Stimulated activated CD4-positive, alpha-beta T cell treated with anti-CD3 and anti-CD28 coated beads, Interleukin-15, amount 100 ng/mL, for 24 hours (primary cell): ENCODE data around the gene STMND1.
A peak's percentile ranks its signal among the peaks of the same experiment; 100 is the strongest.
"Not testable (repeated sequence)": the region's sequence is repeated elsewhere in the genome, so short reads cannot be mapped to it uniquely, and the experiment has no call there.

ENCODE experiments used
- DNase-seq: peaks from one replicate; pipeline ENCODE4 v3.0.0-alpha.2; 2020

The STMND1 gene

GRCh38 chr6:17101422-17102257 is at the start of gene STMND1:
Gene STMND1, plus strand, starts transcription at chr6:17102050. Its CDS starts 208 bp downstream, at chr6:17102258.
- peak; percentile 18 for DNase-seq

DNA sequence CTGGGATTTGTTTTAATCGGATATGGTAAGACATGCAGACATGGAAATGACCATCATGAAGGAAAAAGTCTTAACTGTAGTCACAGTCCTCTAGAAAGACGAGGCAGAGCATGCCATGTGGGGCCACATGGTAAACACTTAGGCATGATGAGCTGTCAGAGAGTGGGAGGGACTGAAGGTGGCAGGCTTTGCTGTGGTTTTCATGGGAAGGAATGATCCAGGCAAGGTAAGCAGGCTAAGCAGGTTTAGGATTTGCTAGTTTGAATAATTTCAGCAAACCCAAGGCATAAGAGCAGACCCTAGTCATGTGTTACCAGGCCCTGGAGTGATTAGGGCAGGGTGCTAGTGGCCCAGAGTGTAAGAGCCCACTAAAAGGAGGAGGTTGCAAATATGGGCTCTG is 47.2 kb upstream of the STMND1 start:
- peak; percentile 2 for DNase-seq

DNA sequence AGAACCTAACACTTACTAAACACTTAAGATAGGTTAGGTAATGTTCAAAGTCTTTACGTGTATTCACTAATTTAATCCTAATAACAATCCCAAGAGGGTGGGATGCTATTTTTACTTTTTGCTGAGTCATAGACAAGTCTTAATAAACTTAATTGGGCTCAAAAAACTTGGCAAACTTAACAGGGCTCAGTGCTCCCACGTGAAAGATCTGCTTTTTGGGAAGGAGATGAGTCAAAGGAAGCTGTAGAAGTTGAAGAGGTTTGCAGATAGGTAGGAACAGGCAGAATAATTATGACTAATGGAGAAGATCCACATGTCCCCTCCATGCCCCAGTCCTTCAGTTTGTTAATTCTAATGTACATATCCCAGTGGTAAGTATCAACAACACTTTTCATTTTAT is 44.5 kb upstream of the STMND1 start:
- no peak for DNase-seq

- no peak for DNase-seq
Measured at GRCh38 chr6:17058550-17058949, 43.3 kb upstream of the STMND1 start.

DNA sequence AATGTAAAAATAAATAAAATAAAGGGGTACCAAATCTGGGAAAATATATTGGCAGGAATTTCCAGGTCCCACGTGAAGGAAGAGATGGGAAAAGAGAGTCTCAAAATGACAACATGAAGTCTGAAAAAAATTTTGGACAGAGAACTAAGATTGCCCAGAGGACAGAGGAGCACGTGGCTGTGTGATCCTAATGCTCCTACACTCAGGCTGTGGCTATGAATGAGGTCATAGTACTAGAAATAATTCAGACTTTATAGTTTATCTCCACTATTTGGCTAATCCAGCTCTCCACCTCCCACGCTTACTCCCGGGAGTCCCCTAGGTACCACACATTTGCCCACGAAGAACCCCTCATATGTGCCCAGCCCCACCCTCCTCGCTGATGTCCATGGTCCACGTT is 42.8 kb upstream of the STMND1 start:
- DNase-seq, result no peak

GRCh38 chr6:17059850-17060249 is 42.0 kb upstream of the STMND1 start:
- DNase-seq, result no peak

DNA sequence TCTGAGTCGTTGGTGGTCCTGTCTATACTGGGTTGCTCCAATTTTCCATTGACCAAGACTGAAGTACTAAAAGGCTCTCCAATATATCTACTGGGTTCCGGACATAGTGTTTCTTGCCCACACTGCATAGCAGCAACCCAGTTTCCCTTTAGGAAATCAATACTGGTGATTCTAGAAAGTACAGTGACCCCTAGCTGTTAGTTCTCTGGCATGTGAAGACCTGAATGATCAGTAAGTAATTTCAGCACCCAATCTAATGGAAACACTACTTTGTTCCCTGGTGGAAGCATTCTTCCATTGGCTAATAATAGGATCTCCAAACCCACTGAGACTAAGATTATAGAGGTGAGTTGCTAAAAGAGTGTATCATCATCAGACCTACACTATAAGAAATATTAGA is 40.8 kb upstream of the STMND1 start:
- DNase-seq, result no peak

- DNase-seq, result no peak
Measured at GRCh38 chr6:17062871-17063440, 38.9 kb upstream of the STMND1 start.

GRCh38 chr6:17064975-17065374 is 36.9 kb upstream of the STMND1 start:
- DNase-seq, result no peak

DNA sequence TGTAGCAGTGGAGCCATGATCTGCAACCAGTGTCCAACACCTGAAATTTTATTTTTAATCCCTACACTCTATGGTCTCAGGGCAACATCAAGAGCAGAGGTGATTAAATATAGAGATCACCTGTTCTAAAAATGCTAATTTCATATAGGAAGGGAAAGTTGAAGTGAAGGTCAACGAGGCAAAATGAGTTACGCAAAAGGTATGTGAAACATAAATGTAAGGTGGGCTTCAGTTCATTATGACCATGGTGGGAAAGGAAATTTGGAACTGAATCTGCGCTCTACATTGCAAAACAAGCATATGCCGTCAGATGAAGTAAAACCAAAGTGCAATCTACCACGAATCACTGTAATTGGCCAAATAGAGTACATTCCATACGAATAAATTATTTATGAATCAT is 35.2 kb upstream of the STMND1 start:
- DNase-seq, result no peak

GRCh38 chr6:17068972-17069371 is 32.9 kb upstream of the STMND1 start:
- not testable (repeated sequence) for DNase-seq

GRCh38 chr6:17070400-17070799 is 31.4 kb upstream of the STMND1 start:
- DNase-seq, result not testable (repeated sequence)

- DNase-seq, result not testable (repeated sequence)
Measured at GRCh38 chr6:17073596-17073995, 28.3 kb upstream of the STMND1 start.

- no peak for DNase-seq
Measured at GRCh38 chr6:17081273-17081672, 20.6 kb upstream of the STMND1 start.

- no peak for DNase-seq
Measured at GRCh38 chr6:17081860-17082508, 19.9 kb upstream of the STMND1 start.

- DNase-seq, result no peak
Measured at GRCh38 chr6:17083397-17083796, 18.5 kb upstream of the STMND1 start.

DNA sequence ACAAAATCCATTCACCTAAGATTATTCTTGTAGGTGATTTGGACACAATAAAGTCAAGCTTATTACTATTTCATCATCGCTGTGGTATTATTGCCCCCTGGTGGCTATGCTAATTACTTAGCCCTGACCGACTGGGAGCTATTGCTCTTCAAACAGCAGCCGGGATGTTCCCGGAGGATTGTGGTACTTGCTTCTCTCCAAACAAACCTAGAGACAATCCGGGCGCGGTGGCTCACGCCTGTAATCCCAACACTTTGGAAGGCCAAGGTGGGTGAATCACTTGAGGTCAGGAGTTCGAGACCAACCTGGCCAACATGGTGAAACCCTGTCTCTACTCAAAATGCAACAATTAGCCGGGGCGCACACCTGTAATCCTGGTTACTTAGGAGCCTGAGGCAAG is 15.4 kb upstream of the STMND1 start:
- DNase-seq, result peak; percentile 38

DNA sequence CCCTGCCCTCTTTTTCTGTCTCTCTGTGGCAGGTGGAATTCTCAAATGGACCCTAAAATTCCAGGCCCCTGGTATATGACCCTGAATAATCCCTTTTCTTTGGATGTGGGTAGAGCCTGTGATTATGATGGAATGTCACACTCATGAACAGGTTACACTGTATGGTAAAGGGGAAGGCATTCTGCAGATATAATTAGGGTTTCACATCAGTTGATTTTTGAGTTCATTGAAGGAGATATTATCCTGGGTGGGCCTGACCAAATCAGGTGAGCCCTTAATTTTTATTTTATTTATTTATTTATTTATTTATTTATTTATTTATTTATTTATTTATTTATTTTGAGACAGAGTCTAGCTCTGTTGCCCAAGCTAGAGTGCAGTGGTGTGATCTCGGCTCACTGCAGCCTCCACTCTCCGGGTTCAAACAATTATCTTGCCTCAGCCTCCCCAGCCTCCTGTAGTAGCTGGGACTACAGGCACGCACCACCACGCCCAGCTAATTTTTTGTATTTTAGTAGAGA is 13.7 kb upstream of the STMND1 start:
- DNase-seq, result no peak

GRCh38 chr6:17091122-17091521 is 10.7 kb upstream of the STMND1 start:
- DNase-seq, result no peak

DNA sequence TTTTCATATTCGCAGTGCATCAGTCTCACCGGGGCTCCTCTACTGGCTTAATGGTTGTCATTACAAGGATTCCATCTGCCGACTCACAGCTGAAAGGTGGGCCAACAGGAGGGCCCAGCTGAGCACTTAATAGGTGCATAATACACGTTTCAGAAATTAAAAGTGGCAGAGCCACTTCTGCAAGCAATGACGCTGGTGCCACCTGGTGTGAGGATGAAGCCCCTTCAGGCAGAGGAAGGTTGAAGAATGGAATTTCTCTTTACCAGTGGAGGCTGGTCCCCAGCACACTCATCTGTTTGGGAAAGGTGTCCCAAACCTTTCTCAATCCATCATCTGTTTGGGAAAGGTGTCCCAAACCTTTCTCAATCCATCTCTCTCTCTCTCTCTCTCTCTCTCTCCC is 8.2 kb upstream of the STMND1 start:
- DNase-seq, result peak; percentile 21

DNA sequence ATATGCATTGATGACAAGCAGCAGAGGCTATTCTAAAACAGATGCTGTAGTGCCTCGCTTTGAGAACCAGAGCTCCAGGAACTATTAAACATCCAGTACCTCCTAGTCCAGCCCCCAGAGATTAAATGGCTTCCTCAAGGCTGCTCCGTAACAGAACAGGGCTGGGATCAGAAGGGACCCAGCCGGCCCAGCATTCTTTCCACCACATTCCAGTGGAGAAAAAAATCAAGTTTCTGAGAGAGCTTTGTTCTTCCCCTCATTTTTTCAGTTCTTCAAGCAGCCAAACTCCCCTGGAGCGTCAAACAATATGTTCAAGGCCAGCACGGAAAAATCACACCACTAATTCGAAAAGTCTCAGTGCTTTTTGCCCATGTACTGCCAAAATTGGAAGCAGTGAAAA is 5.8 kb upstream of the STMND1 start:
- DNase-seq, result no peak

GRCh38 chr6:17096652-17097051 is 5.2 kb upstream of the STMND1 start:
- DNase-seq, result no peak

- no peak for DNase-seq
Measured at GRCh38 chr6:17097982-17098381, 3.9 kb upstream of the STMND1 start.

DNA sequence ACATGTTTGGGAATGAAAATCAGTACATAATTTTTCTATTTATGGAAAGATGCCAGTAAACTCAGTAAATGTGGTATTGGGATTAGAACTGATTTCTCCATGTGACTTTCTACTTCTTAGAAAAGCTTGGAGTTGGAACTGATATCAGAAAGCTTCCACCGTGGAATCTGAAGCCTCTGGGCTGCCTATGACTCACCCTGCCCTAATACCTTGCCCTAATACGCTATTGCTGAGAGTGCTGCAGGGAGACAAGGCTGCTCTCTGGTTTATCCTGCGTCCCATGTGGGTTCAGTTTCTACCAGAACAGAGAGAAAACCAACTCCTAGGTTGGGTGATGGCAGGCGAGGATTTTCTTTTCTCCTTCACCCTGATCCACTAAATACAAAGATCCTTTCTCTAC is 3.3 kb upstream of the STMND1 start:
- no peak for DNase-seq
